ENCODE data around the gene NEGR1. TPM values are rescaled to one million over a fixed set of nuclear protein-coding genes. Genes with fewer than 3 reads are reported as not detected.
"Not testable (repeated sequence)": the region's sequence is repeated elsewhere in the genome, so short reads cannot be mapped to it uniquely, and the experiment has no call there.

Gene NEGR1
- total and polyA plus RNA-seq, 7 donors = 0.69 to 69.2 (median 42.5) TPM

GRCh38 chr1:71908303-71908702 lies 374.0 kb downstream of the NEGR1 start:
- intact Hi-C loops (cut with DNase I) = no loop called here
- Histone ChIP-seq H3K36me3 (no peaks in the 10 kb centered on the region), H3K4me3 (no peak overlapping the region), H3K27ac (peak overlapping the region in 3 of 4 donors; percentile 12 to 62 (median 60)), H3K27me3 (no peaks in the 10 kb centered on the region), H3K4me1 (peaks cover 0 to 20% (median 6%) of the 10 kb centered on the region in 4 donors), H3K9me3 (peaks cover 0 to 2% (median 0%) of the 10 kb centered on the region in 4 donors)
- TF ChIP-seq CTCF (IDR thresholded peaks at IDR 0.05) (no peak), POLR2AphosphoS5 (IDR thresholded peaks at IDR 0.05) (peak in 2 of 4 donors; percentile 20 to 50), POLR2A (IDR thresholded peaks at IDR 0.05) (no peak), EP300 (IDR thresholded peaks at IDR 0.05) (peak in 1 of 4 donors; percentile 8)
- no peak for DNase-seq
- WGBS, 2 donors = 54 to 77% methylated on average over 1 of the region's 1 CpG

GRCh38 chr1:71899881-71900280 lies 382.5 kb downstream of the NEGR1 start:
- Histone ChIP-seq H3K4me1 (peaks cover 0 to 10% (median 5%) of the 10 kb centered on the region in 4 donors), H3K36me3 (no peaks in the 10 kb centered on the region), H3K9me3 (no peaks in the 10 kb centered on the region), H3K27me3 (no peaks in the 10 kb centered on the region), H3K27ac (no peak overlapping the region), H3K4me3 (no peak overlapping the region)
- intact Hi-C loops (cut with DNase I) = no loop called here
- no peak for DNase-seq
- 70 to 83% methylated on average over 2 of the region's 2 CpGs for WGBS, 2 donors
- TF ChIP-seq EP300 (IDR thresholded peaks at IDR 0.05) (no peak), POLR2A (IDR thresholded peaks at IDR 0.05) (no peak), CTCF (IDR thresholded peaks at IDR 0.05) (no peak), POLR2AphosphoS5 (IDR thresholded peaks at IDR 0.05) (no peak)

GRCh38 chr1:71888166-71888565 lies 394.2 kb downstream of the NEGR1 start:
- H3K27ac ChIP-seq; H3K4me1 ChIP-seq; H3K9me3 ChIP-seq; H3K27me3 ChIP-seq; DNase-seq; H3K4me3 ChIP-seq; H3K36me3 ChIP-seq; intact Hi-C loops (cut with DNase I): not testable (repeated sequence)
- WGBS, 2 donors = 96 to 97% methylated on average over 23 of the region's 23 CpGs

GRCh38 chr1:71885171-71885570 lies 397.2 kb downstream of the NEGR1 start:
- no peak overlapping the region for H3K27ac ChIP-seq
- intact Hi-C loops (cut with DNase I) = no loop called here
- no peak for DNase-seq
- H3K9me3 ChIP-seq = no peaks in the 10 kb centered on the region
- no peak for TF ChIP-seq POLR2A (IDR thresholded peaks at IDR 0.05)
- no peak overlapping the region for H3K4me3 ChIP-seq
- no peaks in the 10 kb centered on the region for H3K27me3 ChIP-seq
- no peaks in the 10 kb centered on the region for H3K36me3 ChIP-seq
- no peaks in the 10 kb centered on the region for H3K4me1 ChIP-seq
- WGBS, 2 donors = 73 to 83% methylated on average over 2 of the region's 2 CpGs

- H3K36me3 ChIP-seq = no peaks in the 10 kb centered on the region
- 60 to 84% methylated on average over 2 of the region's 2 CpGs for WGBS, 2 donors
- intact Hi-C loops (cut with DNase I) = no loop called here
Observed at GRCh38 chr1:71882637-71883036, 399.7 kb downstream of the NEGR1 start.

More at GRCh38 chr1:71882637-71883036, 399.7 kb downstream of the NEGR1 start:
- Histone ChIP-seq H3K27me3 (no peaks in the 10 kb centered on the region), H3K9me3 (no peaks in the 10 kb centered on the region), H3K4me1 (no peaks in the 10 kb centered on the region), H3K27ac (no peak overlapping the region), H3K4me3 (no peak overlapping the region)
- TF ChIP-seq POLR2A (IDR thresholded peaks at IDR 0.05) = no peak
- no peak for TF ChIP-seq EP300 (IDR thresholded peaks at IDR 0.05)
- TF ChIP-seq POLR2AphosphoS5 (IDR thresholded peaks at IDR 0.05) = no peak
- TF ChIP-seq CTCF (IDR thresholded peaks at IDR 0.05) = no peak
- no peak for DNase-seq
